Bronchial epithelial cell (primary cell): ENCODE data around the gene NSMCE1. TPM values are rescaled to one million over a fixed set of nuclear protein-coding genes. Genes with fewer than 3 reads are reported as not detected.
"Not testable (repeated sequence)": the region's sequence is repeated elsewhere in the genome, so short reads cannot be mapped to it uniquely, and the experiment has no call there.

Experiments
- DNase-seq: peaks from one replicate; pipeline ENCODE4 v3.0.0-alpha.2; 2010; ENCODE audit warnings: low read depth
- FAIRE-seq: peaks from 2 replicates; lab custom pipeline; 2011; peaks lifted over from hg19 to GRCh38; lab: Jason Lieb, UNC
- H3K27me3 ChIP-seq: 2 replicates; pipeline ENCODE4 v1.5.1; 2011; ENCODE audit warnings: low read length; ENCODE audit not compliant: control insufficient read depth, insufficient read depth
- H3K36me3 ChIP-seq: 2 replicates; pipeline ENCODE4 v1.5.1; 2011; ENCODE audit warnings: low read length; ENCODE audit not compliant: control insufficient read depth, insufficient read depth
- H3K4me3 ChIP-seq: 2 replicates; pipeline ENCODE4 v1.5.1; 2011; ENCODE audit warnings: mild to moderate bottlenecking, low read depth, low read length, control low read depth
- total RNA-seq: library from RNA; depleted of rRNA; stranded (reverse); fragments of >200 nt; gene quantifications from 2 replicates; pipeline ENCODE4 v1.2.1, GENCODE V29; 2014
- TF ChIP-seq, protein P1 (sequence below): IDR thresholded peaks from 2 replicates; pipeline ENCODE4 v1.5.1; 2011; ENCODE audit warnings: mild to moderate bottlenecking, moderate library complexity, low read length, control low read depth, inconsistent platforms; ENCODE audit not compliant: insufficient read depth, severe bottlenecking

NSMCE1 gene
- total RNA-seq, 1 donor from 2014 or later: 111 TPM

DNA sequence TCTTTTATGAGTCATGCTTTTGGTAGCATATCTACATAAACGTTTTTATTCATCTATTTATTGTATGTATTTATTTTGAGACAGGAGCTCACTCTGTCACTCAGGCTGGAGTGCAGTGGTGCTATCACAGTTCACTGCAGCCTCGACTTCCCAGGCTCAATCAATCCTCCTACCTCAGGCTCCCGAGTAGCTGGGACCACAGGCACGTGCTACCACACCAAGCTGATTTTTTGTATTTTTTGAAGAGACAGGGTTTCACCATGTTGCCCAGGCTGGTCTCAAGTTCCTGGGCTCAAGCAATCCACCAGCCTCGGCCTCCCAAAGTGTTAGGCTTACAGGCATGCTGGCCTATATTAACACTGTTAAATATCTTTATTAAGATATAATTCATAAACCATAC lies 24.8 kb upstream of the NSMCE1 start:
- no peak for DNase-seq
- Histone ChIP-seq H3K27me3 (no peaks in the 10 kb centered on the region), H3K36me3 (no peaks in the 10 kb centered on the region), H3K4me3 (no peak overlapping the region)
- no peak for FAIRE-seq
- TF ChIP-seq, protein P1, sequence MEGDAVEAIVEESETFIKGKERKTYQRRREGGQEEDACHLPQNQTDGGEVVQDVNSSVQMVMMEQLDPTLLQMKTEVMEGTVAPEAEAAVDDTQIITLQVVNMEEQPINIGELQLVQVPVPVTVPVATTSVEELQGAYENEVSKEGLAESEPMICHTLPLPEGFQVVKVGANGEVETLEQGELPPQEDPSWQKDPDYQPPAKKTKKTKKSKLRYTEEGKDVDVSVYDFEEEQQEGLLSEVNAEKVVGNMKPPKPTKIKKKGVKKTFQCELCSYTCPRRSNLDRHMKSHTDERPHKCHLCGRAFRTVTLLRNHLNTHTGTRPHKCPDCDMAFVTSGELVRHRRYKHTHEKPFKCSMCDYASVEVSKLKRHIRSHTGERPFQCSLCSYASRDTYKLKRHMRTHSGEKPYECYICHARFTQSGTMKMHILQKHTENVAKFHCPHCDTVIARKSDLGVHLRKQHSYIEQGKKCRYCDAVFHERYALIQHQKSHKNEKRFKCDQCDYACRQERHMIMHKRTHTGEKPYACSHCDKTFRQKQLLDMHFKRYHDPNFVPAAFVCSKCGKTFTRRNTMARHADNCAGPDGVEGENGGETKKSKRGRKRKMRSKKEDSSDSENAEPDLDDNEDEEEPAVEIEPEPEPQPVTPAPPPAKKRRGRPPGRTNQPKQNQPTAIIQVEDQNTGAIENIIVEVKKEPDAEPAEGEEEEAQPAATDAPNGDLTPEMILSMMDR: no peak

DNA sequence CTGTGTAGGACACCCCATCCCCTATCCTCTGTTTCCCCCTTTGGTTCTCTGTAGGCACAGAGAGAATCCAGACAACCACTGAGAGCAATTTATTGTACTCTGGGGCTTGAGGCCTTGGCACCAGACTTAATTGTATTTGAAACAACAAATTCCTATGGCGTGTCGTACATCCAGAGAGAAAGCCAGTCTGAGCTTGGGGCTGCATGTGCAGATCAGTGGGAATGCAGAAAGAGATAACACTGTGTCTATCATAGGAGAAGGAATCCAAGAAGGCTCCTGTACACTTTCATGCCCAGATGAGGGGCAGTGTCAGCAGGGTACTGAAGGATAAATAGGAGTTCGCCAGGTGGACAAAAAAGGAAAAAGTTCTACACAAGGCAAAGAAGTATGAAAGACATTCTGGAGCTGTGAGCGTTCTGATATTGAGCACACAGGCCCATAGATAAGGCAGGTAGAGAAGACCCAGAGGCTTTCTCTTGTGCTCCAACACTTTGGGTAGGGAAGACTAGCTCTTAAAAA lies 23.2 kb upstream of the NSMCE1 start:
- H3K36me3 ChIP-seq: no peaks in the 10 kb centered on the region
- DNase-seq (no peak), FAIRE-seq (no peak)
- TF ChIP-seq, protein P1: no peak
- H3K27me3 ChIP-seq: no peaks in the 10 kb centered on the region
- H3K4me3 ChIP-seq: no peak overlapping the region

DNA sequence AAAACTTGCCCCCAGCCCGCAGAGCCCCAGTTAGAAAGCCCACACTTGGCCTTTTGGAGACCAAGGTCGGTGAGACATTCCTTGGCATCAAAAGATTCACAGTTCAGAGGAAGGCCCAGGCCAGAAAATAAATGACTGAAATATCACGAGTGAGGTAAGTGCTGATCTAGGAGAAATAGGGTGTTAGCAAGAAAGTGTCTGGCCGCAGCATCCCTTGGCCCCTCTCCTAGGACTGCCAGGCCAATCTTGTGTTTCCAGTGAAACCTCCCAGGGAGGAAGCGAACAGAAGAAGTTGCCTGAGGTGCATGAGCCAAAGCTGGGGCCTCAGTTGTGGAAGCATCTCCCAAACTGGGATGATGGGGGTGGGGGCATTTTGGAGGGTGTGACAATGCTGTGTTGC lies 22.5 kb upstream of the NSMCE1 start:
- FAIRE-seq (no peak), DNase-seq (no peak)
- TF ChIP-seq, protein P1: no peak
- no peaks in the 10 kb centered on the region for H3K27me3 ChIP-seq
- H3K4me3 ChIP-seq: no peak overlapping the region
- no peaks in the 10 kb centered on the region for H3K36me3 ChIP-seq

DNA sequence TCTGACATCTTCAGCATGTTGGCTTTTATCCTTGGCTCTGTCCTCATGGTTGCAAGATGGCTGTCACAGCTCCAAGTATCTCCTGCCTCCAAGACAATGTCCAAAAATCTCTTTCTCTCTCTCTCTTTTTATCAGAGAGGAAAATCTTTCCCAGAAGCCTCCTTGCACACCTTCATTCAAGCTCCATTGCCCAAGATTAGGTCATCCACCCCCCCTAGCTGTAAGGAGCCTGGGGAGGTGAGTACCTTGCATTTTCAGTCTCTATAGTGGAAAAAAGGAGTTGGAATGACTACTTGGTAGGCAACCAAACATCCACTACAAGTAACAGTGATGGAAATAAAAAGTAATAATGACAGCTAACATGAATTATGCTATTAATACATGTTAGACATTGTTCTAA lies 22.0 kb upstream of the NSMCE1 start:
- FAIRE-seq (no peak), DNase-seq (no peak)
- no peaks in the 10 kb centered on the region for H3K36me3 ChIP-seq
- H3K27me3 ChIP-seq: no peaks in the 10 kb centered on the region
- TF ChIP-seq, protein P1: no peak
- H3K4me3 ChIP-seq: no peak overlapping the region

DNA sequence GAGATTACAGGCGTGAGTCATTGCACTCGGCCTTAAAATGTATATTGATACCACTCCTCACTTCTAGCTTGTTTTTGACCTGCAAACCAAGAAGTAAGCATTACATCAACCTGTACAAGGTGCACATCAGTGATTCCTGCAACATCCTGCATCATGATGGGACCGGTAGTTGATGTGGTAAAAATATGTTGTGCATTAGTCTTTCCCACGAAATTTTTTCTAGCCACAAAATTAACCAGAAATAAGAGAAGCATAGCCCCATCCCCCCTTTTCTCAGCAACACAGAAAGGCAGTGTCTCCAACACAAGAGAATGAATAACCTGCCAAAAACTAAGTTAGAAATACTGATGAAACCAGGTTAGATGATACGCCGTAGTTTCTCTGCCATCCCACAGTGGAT lies 21.1 kb upstream of the NSMCE1 start:
- DNase-seq (no peak), FAIRE-seq (no peak)
- no peaks in the 10 kb centered on the region for H3K36me3 ChIP-seq
- TF ChIP-seq, protein P1: no peak
- no peaks in the 10 kb centered on the region for H3K27me3 ChIP-seq
- H3K4me3 ChIP-seq: no peak overlapping the region

DNA sequence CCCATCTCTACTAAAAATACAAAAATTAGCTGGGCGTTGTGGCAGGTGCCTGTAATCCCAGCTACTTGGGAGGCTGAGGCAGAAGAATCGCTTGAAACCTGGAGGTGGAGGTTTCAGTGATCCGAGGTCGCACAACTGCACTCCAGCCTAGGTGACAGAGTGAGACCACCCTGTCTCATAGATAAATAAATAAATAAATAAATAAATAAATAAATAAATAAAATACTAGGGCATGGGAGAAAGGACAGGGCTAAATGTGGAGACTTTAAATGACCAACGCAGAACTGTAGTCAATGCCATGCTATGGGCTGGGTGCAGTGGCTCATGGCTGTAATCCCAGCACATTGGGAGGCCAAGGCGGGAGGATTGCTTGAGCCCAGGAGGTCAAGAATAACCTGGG lies 19.7 kb upstream of the NSMCE1 start:
- FAIRE-seq: not testable (repeated sequence)

More for the DNA sequence above, 19.7 kb upstream of the NSMCE1 start:
- not testable (repeated sequence) for H3K27me3 ChIP-seq, H3K4me3 ChIP-seq, H3K36me3 ChIP-seq, DNase-seq
